Activated naive CD8-positive, alpha-beta T cell treated with anti-CD3 and anti-CD28 coated beads, Interleukin-2, amount 10 ng/mL, durations not matched to agents 7 days and 5 days (primary cell): ENCODE measurements around the gene LRP1B. TPM values are rescaled to one million over a fixed set of nuclear protein-coding genes. Genes with fewer than 3 reads are reported as not detected.

ENCODE experiments used
- ATAC-seq: fragments of 150-1000 bp; cut with Tn5 transposase; one replicate; pipeline ENCODE4 v1.10.0; 2021; ENCODE audit warnings: low read depth, moderate library complexity
- POLR2A ChIA-PET: fragments of 350-600 bp; sonication (Branson Sonifier 250); formaldehyde crosslinking; loops from one replicate; lab custom pipeline; 2021; ENCODE audit warnings: antibody characterized with exemption; lab: Charles Lee
- DNase-seq: peaks from one replicate; pipeline ENCODE4 v3.0.0; 2021
- H3K27ac Mint-ChIP-seq: one replicate; pipeline ENCODE4 v1.8.0; 2022; ENCODE audit warnings: mild to moderate bottlenecking, mixed read lengths
- H3K27me3 Mint-ChIP-seq: one replicate; pipeline ENCODE4 v1.8.0; 2022; ENCODE audit warnings: mild to moderate bottlenecking, moderate library complexity, mixed read lengths
- H3K36me3 Mint-ChIP-seq: one replicate; pipeline ENCODE4 v1.8.0; 2021; ENCODE audit warnings: mild to moderate bottlenecking, mixed read lengths
- H3K4me1 Mint-ChIP-seq: one replicate; pipeline ENCODE4 v1.8.0; 2021; ENCODE audit warnings: mixed read lengths
- H3K4me3 Mint-ChIP-seq: one replicate; pipeline ENCODE4 v1.8.0; 2022; ENCODE audit warnings: mild to moderate bottlenecking, moderate library complexity, mixed read lengths
- H3K9me3 Mint-ChIP-seq: one replicate; pipeline ENCODE4 v1.8.0; 2021; ENCODE audit warnings: mixed read lengths
- total RNA-seq, 2 experiments: library from RNA; stranded (reverse); gene quantifications; one replicate each; pipeline ENCODE4 v1.2.3, GENCODE V29; 2021

LRP1B gene
- total RNA-seq, 2 experiments from 2014 or later: not detected

DNA sequence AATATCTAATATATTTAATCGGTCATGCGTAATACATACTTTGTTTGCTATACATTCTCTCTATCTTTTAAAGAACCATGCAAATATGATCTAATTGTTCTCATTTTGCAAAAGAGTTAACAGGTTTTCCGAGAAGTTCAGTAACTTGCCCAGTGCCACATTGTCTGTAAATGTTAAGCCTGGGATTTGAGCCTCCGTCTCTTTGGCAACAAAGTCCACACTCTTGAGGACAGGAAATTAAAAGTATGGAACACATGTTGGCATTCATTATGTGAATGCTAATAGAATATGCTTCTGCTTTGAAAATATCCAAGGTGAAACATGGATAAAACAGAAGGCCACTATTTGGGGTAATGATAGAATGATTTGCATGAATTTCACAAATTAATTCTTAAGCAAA is 85.2 kb downstream of the LRP1B start:
- Mint-ChIP-seq H3K4me3 (no peak overlapping the region), H3K9me3 (no peaks in the 10 kb centered on the region), H3K27me3 (no peaks in the 10 kb centered on the region), H3K36me3 (no peaks in the 10 kb centered on the region), H3K27ac (no peak overlapping the region), H3K4me1 (no peaks in the 10 kb centered on the region)
- POLR2A ChIA-PET: no interaction called here
- DNase-seq (no peak), ATAC-seq (no peak)

- no peaks in the 10 kb centered on the region for H3K36me3 Mint-ChIP-seq
Observed at GRCh38 chr2:142044197-142044596, 86.6 kb downstream of the LRP1B start.

DNA sequence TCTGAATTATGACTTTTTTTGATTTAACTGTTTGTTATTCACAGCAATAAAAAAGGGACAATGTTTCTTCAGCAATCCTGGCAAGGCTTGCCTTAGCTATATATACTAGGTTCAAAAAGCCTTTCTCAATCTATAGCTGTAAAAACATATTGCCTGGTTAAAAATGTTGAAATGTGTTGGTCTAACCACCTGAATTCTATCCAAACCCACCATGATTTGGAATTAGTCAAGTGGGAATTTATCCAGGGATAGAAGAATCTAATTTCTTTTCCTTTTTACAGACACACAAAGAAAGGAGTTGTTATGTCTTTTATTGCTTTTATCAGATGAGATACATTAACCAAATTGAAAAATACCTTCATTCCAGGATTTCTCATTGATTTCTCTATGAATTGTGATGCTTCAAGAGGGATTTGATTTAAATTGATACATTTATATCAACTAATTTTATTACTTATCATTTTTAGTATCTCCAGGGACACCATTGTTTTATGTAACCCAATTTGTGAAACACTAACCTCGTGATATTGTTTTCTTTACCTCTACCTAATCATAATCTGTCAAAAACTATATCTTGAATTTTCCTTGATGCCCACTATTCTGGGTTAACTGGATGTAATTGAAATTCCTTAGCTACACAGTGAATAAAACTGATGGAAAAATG is 88.1 kb downstream of the LRP1B start:
- no peak overlapping the region for H3K27ac Mint-ChIP-seq
- POLR2A ChIA-PET: no interaction called here
- H3K4me1 Mint-ChIP-seq: no peaks in the 10 kb centered on the region
- ATAC-seq (no peak), DNase-seq (no peak)
- peaks cover 2% of the 10 kb centered on the region for H3K9me3 Mint-ChIP-seq
- H3K36me3 Mint-ChIP-seq: no peaks in the 10 kb centered on the region
- no peak overlapping the region for H3K4me3 Mint-ChIP-seq
- H3K27me3 Mint-ChIP-seq: no peaks in the 10 kb centered on the region

More at GRCh38 chr2:142044197-142044596, 86.6 kb downstream of the LRP1B start:
- no peak for DNase-seq
- H3K27me3 Mint-ChIP-seq: no peaks in the 10 kb centered on the region
- H3K4me3 Mint-ChIP-seq: no peak overlapping the region
- no peaks in the 10 kb centered on the region for H3K9me3 Mint-ChIP-seq
- ATAC-seq: no peak
- no peak overlapping the region for H3K27ac Mint-ChIP-seq
- H3K4me1 Mint-ChIP-seq: no peaks in the 10 kb centered on the region
- POLR2A ChIA-PET: no interaction called here

DNA sequence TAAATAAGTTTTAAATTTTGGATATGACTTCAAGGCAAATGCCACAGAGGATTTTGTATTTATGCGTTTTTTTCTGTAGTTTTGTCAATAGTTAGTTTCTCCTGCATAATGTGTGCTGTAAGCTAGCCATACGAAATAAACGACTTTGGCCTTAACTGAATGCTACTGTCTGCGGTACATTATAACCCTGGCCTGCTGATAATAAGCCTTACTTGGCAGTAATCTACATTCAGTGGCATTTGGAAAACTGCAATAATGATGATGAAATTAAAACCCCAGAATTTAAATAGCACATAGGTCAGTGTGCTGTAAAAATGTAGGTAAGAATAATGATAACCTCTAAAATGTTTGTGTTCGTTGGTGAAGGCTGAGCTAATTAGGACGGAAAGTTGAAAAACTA is 88.8 kb downstream of the LRP1B start:
- no peaks in the 10 kb centered on the region for H3K4me1 Mint-ChIP-seq
- no peaks in the 10 kb centered on the region for H3K27me3 Mint-ChIP-seq
- H3K4me3 Mint-ChIP-seq: no peak overlapping the region
- ATAC-seq (no peak), DNase-seq (no peak)
- no peak overlapping the region for H3K27ac Mint-ChIP-seq
- POLR2A ChIA-PET: no interaction called here
- H3K9me3 Mint-ChIP-seq: peaks cover 2% of the 10 kb centered on the region
- H3K36me3 Mint-ChIP-seq: no peaks in the 10 kb centered on the region

- POLR2A ChIA-PET: no interaction called here
- DNase-seq: no peak
- no peak overlapping the region for H3K4me3 Mint-ChIP-seq
- H3K27me3 Mint-ChIP-seq: no peaks in the 10 kb centered on the region
- peaks cover 2% of the 10 kb centered on the region for H3K9me3 Mint-ChIP-seq
- no peaks in the 10 kb centered on the region for H3K4me1 Mint-ChIP-seq
- no peaks in the 10 kb centered on the region for H3K36me3 Mint-ChIP-seq
- ATAC-seq: no peak
- H3K27ac Mint-ChIP-seq: no peak overlapping the region
Observed at GRCh38 chr2:142041105-142041504, 89.7 kb downstream of the LRP1B start.

DNA sequence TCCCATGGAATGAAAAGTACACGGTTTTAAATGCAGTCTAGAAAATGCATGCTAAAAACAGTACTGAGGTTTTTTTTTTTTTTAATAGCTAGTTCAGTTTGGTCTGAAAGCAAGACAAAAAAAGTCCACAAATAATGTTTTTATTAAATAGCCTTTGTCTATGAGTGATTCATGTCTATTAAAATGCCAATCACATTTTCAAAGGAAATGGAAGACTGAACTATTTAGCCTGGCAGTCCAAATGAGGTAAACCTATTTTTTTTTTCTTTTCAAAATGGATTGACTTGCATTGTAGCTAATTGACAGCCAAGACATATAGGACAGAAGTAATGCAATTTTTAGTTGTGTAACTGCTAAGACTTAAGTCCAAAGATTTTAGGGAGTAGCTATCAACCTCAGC is 90.3 kb downstream of the LRP1B start:
- H3K27ac Mint-ChIP-seq: no peak overlapping the region
- POLR2A ChIA-PET: no interaction called here
- no peaks in the 10 kb centered on the region for H3K36me3 Mint-ChIP-seq
- DNase-seq (no peak), ATAC-seq (no peak)
- no peaks in the 10 kb centered on the region for H3K27me3 Mint-ChIP-seq
- H3K4me1 Mint-ChIP-seq: no peaks in the 10 kb centered on the region
- peaks cover 2% of the 10 kb centered on the region for H3K9me3 Mint-ChIP-seq
- no peak overlapping the region for H3K4me3 Mint-ChIP-seq

DNA sequence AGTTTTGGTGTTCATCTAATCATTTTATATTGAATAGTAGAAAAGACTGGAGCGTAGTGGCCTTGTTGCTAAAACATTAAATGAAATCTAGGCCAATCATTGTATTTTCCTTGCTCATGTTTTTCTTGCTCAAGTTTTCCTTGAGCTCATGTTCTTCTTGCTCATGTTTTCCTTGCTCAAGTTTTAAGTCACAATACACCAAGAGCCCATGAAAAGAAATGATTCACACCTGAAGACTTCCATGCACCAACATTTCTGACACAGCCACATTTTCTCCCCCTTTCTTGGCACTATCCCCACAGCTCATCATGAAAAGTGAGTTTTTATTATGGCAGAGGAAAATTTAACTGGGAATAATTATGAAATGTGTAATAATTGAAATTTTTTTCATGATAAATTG is 92.0 kb downstream of the LRP1B start:
- peaks cover 2% of the 10 kb centered on the region for H3K9me3 Mint-ChIP-seq
- ATAC-seq (no peak), DNase-seq (no peak)
- no peaks in the 10 kb centered on the region for H3K27me3 Mint-ChIP-seq
- no peak overlapping the region for H3K27ac Mint-ChIP-seq
- H3K4me1 Mint-ChIP-seq: no peaks in the 10 kb centered on the region
- no peak overlapping the region for H3K4me3 Mint-ChIP-seq
- no peaks in the 10 kb centered on the region for H3K36me3 Mint-ChIP-seq
- POLR2A ChIA-PET: no interaction called here

DNA sequence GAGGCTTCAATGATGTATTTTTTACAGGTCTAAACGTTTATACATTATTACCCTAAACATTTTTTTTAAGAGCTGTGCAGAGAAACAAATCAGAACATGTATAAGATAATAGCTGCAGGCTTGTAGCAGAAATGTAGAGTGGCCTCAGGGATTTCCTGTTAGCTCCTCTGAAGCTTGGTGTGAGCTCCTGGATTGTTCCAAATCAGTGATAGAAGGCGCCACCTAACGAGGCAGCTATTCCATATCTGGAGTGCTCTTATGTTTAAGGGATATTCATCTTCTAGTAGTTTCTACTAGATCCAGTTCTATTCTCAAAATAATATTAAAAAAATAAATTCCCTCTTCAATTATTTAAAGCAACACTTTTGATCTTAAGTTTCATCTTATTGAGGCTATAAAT is 93.1 kb downstream of the LRP1B start:
- no peak overlapping the region for H3K4me3 Mint-ChIP-seq
- no peaks in the 10 kb centered on the region for H3K36me3 Mint-ChIP-seq
- H3K27ac Mint-ChIP-seq: no peak overlapping the region
- POLR2A ChIA-PET: no interaction called here
- no peak for DNase-seq
- H3K9me3 Mint-ChIP-seq: peaks cover 2% of the 10 kb centered on the region
- no peaks in the 10 kb centered on the region for H3K4me1 Mint-ChIP-seq
- H3K27me3 Mint-ChIP-seq: no peaks in the 10 kb centered on the region
- ATAC-seq: no peak

GRCh38 chr2:142037066-142037465 is 93.8 kb downstream of the LRP1B start:
- DNase-seq: no peak
- Mint-ChIP-seq H3K4me1 (no peaks in the 10 kb centered on the region), H3K27ac (no peak overlapping the region), H3K9me3 (peaks cover 2% of the 10 kb centered on the region), H3K27me3 (no peaks in the 10 kb centered on the region), H3K36me3 (no peaks in the 10 kb centered on the region), H3K4me3 (no peak overlapping the region)
- no peak for ATAC-seq
- POLR2A ChIA-PET: no interaction called here

DNA sequence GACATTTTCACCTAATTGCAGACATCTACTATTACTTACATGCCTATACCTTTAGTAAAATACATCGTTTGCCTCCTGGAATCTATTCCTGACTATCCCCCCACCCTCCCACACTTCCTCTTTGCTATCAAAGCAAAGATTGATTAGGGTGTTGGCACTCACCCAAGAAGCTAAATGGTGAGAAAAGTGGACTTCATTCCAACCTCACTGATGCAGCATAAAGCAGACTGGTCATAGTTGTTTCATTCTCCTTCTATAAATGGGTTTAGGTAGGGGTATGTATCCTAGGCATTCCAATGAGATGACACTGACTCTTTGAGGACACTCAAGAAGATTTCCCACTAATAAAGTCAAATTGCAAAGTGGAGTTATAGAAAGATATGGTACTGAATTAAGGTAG is 97.4 kb downstream of the LRP1B start:
- no peaks in the 10 kb centered on the region for H3K27me3 Mint-ChIP-seq
- POLR2A ChIA-PET: no interaction called here
- DNase-seq (no peak), ATAC-seq (no peak)
- H3K9me3 Mint-ChIP-seq: peaks cover under 1% of the 10 kb centered on the region
- H3K36me3 Mint-ChIP-seq: no peaks in the 10 kb centered on the region
- no peaks in the 10 kb centered on the region for H3K4me1 Mint-ChIP-seq
- H3K27ac Mint-ChIP-seq: no peak overlapping the region
- no peak overlapping the region for H3K4me3 Mint-ChIP-seq

GRCh38 chr2:142031656-142032055 is 99.2 kb downstream of the LRP1B start:
- Mint-ChIP-seq H3K4me1 (no peaks in the 10 kb centered on the region), H3K36me3 (no peaks in the 10 kb centered on the region), H3K9me3 (no peaks in the 10 kb centered on the region), H3K27ac (no peak overlapping the region), H3K27me3 (no peaks in the 10 kb centered on the region), H3K4me3 (no peak overlapping the region)
- no peak for ATAC-seq
- POLR2A ChIA-PET: no interaction called here
- no peak for DNase-seq

- H3K9me3 Mint-ChIP-seq: no peaks in the 10 kb centered on the region
- no peaks in the 10 kb centered on the region for H3K36me3 Mint-ChIP-seq
- no peak for ATAC-seq
- POLR2A ChIA-PET: no interaction called here
- H3K4me3 Mint-ChIP-seq: no peak overlapping the region
- no peak for DNase-seq
- no peaks in the 10 kb centered on the region for H3K4me1 Mint-ChIP-seq
- no peak overlapping the region for H3K27ac Mint-ChIP-seq
- no peaks in the 10 kb centered on the region for H3K27me3 Mint-ChIP-seq
Observed at GRCh38 chr2:142030735-142031134, 100.1 kb downstream of the LRP1B start.

DNA sequence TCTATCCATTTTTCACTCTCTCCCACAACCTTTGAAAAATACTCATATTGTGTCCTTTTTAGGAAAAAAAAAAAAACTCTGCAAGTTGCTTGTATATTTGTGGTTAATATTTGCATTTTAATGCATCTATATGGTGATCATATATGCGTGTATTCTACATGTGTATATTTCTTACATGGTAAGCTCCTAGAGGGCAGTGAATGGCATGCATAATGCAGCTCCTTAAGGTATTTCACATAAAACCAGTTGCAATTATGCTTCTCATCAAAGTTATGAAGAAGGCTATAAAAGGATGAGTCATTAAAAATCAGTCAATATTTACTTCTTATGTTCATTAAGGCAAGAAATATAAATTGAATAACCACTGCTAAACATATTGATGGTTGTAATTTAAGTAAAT is 100.8 kb downstream of the LRP1B start:
- H3K27me3 Mint-ChIP-seq: no peaks in the 10 kb centered on the region
- no peak overlapping the region for H3K27ac Mint-ChIP-seq
- no peaks in the 10 kb centered on the region for H3K9me3 Mint-ChIP-seq
- H3K4me1 Mint-ChIP-seq: no peaks in the 10 kb centered on the region
- no peak for DNase-seq
- no peak for ATAC-seq
- H3K4me3 Mint-ChIP-seq: no peak overlapping the region
- H3K36me3 Mint-ChIP-seq: no peaks in the 10 kb centered on the region
- POLR2A ChIA-PET: no interaction called here

DNA sequence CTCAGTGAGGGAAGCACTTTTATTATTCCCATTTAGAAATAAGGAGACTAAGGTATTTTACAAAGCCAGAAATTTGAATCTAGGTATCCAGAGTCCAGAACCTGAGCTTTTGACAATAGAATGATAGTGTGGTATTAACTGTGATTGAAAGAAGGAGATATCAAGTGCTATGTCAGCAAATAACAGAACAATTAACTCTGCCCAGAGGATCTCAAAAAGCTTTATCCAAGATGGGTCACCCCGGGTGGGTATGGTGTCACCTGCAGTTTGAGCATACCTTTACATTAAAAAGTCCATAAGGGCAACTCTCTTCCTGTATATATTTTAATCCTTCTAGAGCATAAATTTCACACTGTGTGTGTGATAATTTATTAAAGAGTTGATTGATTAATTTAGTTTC is 105.4 kb downstream of the LRP1B start:
- POLR2A ChIA-PET: no interaction called here
- no peak overlapping the region for H3K4me3 Mint-ChIP-seq
- no peak for ATAC-seq
- H3K27me3 Mint-ChIP-seq: no peaks in the 10 kb centered on the region
- H3K27ac Mint-ChIP-seq: no peak overlapping the region
- H3K9me3 Mint-ChIP-seq: no peaks in the 10 kb centered on the region
- H3K36me3 Mint-ChIP-seq: no peaks in the 10 kb centered on the region
- no peaks in the 10 kb centered on the region for H3K4me1 Mint-ChIP-seq
- DNase-seq: no peak

- Mint-ChIP-seq H3K9me3 (peaks cover 1% of the 10 kb centered on the region), H3K4me1 (no peaks in the 10 kb centered on the region), H3K4me3 (no peak overlapping the region), H3K36me3 (no peaks in the 10 kb centered on the region), H3K27ac (no peak overlapping the region), H3K27me3 (no peaks in the 10 kb centered on the region)
- no peak for ATAC-seq
- POLR2A ChIA-PET: no interaction called here
- DNase-seq: no peak
Observed at GRCh38 chr2:142020368-142020767, 110.4 kb downstream of the LRP1B start.
